Mammary epithelial cell (primary cell): ENCODE results near the gene FOXA2.
A peak's percentile ranks its signal among the peaks of the same experiment; 100 is the strongest.

Experiments used
- EZH2 ChIP-seq: IDR thresholded peaks from 2 replicates; pipeline ENCODE4 v1.6.1; 2012; ENCODE audit warnings: low read length, inconsistent platforms, borderline replicate concordance
- TF ChIP-seq, protein P1 (sequence below), 2 donors: IDR thresholded peaks in 1 of 2; conservative IDR thresholded peaks in 1 of 2; 2 replicates each; pipeline ENCODE4 v1.5.1; 2011 to 2012; ENCODE audit warnings: inconsistent platforms in 2 of 2, low read length in 2 of 2, mild to moderate bottlenecking in 2 of 2, control low read depth in 1 of 2, low read depth in 1 of 2; ENCODE audit not compliant: insufficient read depth in 1 of 2; ENCODE audit errors: extremely low read depth in 1 of 2

DNA sequence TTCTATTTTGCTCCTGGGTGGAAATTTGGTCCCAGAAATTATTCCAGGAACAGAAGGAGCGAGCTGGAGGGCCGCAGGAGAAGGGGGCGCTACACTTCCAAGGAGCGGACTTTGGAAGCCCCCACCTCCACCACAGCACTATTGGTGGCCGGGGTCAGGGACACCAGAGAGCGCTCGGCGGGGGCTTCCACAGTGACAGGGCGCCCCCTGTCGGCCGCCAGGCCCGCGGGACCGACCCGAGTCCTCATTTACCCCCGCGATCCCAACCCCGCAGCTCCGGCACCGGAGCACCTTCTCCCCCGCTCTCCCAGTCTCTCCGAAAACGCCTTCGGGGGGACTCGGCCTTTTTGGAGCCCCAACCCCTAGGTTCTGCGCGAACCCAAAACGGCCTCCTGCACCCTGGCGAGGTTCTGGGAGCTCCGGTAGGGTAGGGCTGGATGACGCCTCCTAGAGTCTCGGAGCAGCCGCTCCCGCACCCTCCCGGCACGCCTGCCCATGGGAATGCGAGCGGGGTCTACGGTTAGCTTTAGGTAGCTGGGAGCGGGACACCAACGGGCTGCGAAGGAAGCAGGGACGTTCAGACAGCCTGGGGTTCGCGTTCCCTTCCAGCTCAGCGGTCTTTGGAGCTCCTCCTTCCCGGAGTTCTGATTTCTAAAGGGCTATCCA is 2.4 kb upstream of the FOXA2 start:
- TF ChIP-seq EZH2, result no peak
- TF ChIP-seq, protein P1, sequence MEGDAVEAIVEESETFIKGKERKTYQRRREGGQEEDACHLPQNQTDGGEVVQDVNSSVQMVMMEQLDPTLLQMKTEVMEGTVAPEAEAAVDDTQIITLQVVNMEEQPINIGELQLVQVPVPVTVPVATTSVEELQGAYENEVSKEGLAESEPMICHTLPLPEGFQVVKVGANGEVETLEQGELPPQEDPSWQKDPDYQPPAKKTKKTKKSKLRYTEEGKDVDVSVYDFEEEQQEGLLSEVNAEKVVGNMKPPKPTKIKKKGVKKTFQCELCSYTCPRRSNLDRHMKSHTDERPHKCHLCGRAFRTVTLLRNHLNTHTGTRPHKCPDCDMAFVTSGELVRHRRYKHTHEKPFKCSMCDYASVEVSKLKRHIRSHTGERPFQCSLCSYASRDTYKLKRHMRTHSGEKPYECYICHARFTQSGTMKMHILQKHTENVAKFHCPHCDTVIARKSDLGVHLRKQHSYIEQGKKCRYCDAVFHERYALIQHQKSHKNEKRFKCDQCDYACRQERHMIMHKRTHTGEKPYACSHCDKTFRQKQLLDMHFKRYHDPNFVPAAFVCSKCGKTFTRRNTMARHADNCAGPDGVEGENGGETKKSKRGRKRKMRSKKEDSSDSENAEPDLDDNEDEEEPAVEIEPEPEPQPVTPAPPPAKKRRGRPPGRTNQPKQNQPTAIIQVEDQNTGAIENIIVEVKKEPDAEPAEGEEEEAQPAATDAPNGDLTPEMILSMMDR (conservative IDR thresholded peaks at IDR 0.05 in 1 of 2, IDR thresholded peaks at IDR 0.05 in 1 of 2; ENCODE audit: extremely low read depth in 1 of 2, insufficient read depth in 1 of 2, low read depth in 1 of 2, low read length in 2 of 2), result peak; percentile 14 to 77
